Bronchial epithelial cell (primary cell): ENCODE measurements around the gene CACNA1H. TPM values are rescaled to one million over a fixed set of nuclear protein-coding genes. Genes with fewer than 3 reads are reported as not detected.
"Not testable (repeated sequence)": the region's sequence is repeated elsewhere in the genome, so short reads cannot be mapped to it uniquely, and the experiment has no call there.

Experiments used
- DNase-seq: peaks from one replicate; pipeline ENCODE4 v3.0.0-alpha.2; 2010; ENCODE audit warnings: low read depth
- FAIRE-seq: peaks from 2 replicates; lab custom pipeline; 2011; peaks lifted over from hg19 to GRCh38; lab: Jason Lieb, UNC
- H3K27me3 ChIP-seq: 2 replicates; pipeline ENCODE4 v1.5.1; 2011; ENCODE audit warnings: low read length; ENCODE audit not compliant: control insufficient read depth, insufficient read depth
- H3K36me3 ChIP-seq: 2 replicates; pipeline ENCODE4 v1.5.1; 2011; ENCODE audit warnings: low read length; ENCODE audit not compliant: control insufficient read depth, insufficient read depth
- H3K4me3 ChIP-seq: 2 replicates; pipeline ENCODE4 v1.5.1; 2011; ENCODE audit warnings: mild to moderate bottlenecking, low read depth, low read length, control low read depth
- total RNA-seq: library from RNA; depleted of rRNA; stranded (reverse); fragments of >200 nt; gene quantifications from 2 replicates; pipeline ENCODE4 v1.2.1, GENCODE V29; 2014
- TF ChIP-seq, protein P1 (sequence below): IDR thresholded peaks from 2 replicates; pipeline ENCODE4 v1.5.1; 2011; ENCODE audit warnings: mild to moderate bottlenecking, moderate library complexity, low read length, control low read depth, inconsistent platforms; ENCODE audit not compliant: insufficient read depth, severe bottlenecking

CACNA1H gene
- total RNA-seq, 1 donor from 2014 or later: not detected

DNA sequence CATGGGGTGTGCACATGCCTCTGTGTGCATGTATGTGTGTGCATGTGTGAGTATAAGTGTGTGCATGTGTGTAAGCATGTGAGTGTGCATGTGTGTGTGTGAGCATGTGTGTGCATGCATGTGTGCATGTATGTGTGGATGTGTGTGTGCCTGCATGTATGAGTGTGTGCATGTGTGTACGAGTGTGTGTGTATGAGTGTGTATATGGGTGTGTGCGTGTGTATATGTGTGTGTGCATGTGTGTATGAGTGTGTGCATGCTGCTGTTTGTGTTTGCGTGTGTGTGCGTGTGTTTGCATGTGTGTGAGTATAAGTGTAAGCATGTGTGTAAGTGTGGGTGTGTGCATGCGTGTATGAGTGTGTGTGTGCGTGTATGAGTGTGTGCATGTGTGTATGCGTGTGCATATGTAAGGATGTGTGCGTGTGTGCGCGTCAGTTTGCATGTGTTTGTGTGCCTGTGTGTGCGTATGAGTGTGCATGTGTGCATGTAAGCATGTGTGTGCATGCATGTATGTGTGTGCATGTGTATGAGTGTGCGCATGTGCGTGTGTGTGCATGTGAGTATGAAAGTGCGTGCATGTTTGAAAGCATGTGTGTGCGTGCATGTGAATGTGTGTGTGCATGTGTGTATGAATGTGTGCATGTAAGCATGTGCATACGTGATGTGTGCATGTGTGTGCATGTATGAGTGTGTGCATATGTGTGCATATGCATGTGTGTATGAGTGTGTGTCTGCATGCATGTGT, 111.6 kb downstream of the CACNA1H start:
- FAIRE-seq: peak; percentile 97
- peaks cover 6% of the 10 kb centered on the region for H3K27me3 ChIP-seq
- H3K36me3 ChIP-seq: no peaks in the 10 kb centered on the region
- TF ChIP-seq, protein P1, sequence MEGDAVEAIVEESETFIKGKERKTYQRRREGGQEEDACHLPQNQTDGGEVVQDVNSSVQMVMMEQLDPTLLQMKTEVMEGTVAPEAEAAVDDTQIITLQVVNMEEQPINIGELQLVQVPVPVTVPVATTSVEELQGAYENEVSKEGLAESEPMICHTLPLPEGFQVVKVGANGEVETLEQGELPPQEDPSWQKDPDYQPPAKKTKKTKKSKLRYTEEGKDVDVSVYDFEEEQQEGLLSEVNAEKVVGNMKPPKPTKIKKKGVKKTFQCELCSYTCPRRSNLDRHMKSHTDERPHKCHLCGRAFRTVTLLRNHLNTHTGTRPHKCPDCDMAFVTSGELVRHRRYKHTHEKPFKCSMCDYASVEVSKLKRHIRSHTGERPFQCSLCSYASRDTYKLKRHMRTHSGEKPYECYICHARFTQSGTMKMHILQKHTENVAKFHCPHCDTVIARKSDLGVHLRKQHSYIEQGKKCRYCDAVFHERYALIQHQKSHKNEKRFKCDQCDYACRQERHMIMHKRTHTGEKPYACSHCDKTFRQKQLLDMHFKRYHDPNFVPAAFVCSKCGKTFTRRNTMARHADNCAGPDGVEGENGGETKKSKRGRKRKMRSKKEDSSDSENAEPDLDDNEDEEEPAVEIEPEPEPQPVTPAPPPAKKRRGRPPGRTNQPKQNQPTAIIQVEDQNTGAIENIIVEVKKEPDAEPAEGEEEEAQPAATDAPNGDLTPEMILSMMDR: no peak
- H3K4me3 ChIP-seq: no peak overlapping the region
- no peak for DNase-seq

GRCh38 chr16:1265090-1265630, 112.3 kb downstream of the CACNA1H start:
- DNase-seq: no peak
- peaks cover 1% of the 10 kb centered on the region for H3K27me3 ChIP-seq
- no peak for FAIRE-seq

DNA sequence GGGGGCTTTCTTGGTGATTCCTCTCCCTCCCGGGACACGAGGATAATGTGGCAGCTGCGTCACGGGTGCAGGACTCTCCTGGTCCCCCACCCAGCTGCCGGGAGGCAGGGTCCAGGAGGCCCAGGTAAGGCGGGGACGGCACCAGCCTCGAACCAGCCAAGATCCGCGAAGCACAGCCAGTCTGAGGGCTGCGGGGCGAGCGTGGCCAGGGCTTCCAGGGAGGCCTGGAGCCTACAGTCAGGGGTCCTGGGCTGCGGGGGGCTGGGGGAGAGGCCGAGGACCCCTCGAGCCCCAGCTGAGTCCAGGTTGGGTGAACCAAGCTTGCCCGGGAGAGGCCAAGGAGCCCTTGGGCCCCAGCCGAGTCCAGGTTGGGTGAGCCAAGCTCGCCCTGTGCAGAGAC, 112.9 kb downstream of the CACNA1H start:
- H3K4me3 ChIP-seq: no peak overlapping the region
- TF ChIP-seq, protein P1: no peak
- no peak for FAIRE-seq
- DNase-seq: no peak
- H3K36me3 ChIP-seq: no peaks in the 10 kb centered on the region
- H3K27me3 ChIP-seq: peaks cover 1% of the 10 kb centered on the region

More at GRCh38 chr16:1265090-1265630, 112.3 kb downstream of the CACNA1H start:
- H3K36me3 ChIP-seq: no peaks in the 10 kb centered on the region
- TF ChIP-seq, protein P1: no peak
- no peak overlapping the region for H3K4me3 ChIP-seq

DNA sequence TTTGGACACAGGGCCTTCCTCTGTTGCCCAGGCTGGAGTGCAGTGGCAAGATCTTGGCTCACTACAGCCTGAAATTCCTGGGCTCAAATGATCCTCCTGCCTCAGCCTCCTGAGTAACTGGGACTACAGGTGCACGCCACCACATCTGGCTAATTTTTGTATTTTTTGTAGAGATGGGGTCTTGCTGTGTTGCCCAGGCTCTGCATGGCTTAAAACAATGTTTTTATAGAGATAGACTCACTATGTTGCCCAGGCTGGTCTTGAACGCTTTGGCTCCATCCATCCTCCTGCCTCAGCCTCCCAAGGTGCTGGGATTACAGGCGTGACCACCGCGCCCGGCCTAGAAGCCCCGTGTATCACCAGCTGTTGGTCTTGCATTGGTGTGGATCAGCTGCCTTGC, 116.5 kb downstream of the CACNA1H start:
- not testable (repeated sequence) for H3K36me3 ChIP-seq, H3K4me3 ChIP-seq, DNase-seq, H3K27me3 ChIP-seq, FAIRE-seq

- Histone ChIP-seq H3K27me3 (peaks cover 2% of the 10 kb centered on the region), H3K36me3 (no peaks in the 10 kb centered on the region), H3K4me3 (no peak overlapping the region)
- FAIRE-seq: no peak
- TF ChIP-seq, protein P1: no peak
- no peak for DNase-seq
These were observed 118.4 kb downstream of the CACNA1H start for GRCh38 chr16:1271380-1271723.

Other genes starting within 250 kb of the CACNA1H start
- 2.1 and 2.6 TPM in 2 replicates for gene LMF1, start 182.1 kb upstream of the CACNA1H start, total RNA-seq
- gene SOX8, start 171.3 kb upstream of the CACNA1H start, total RNA-seq: under 0.01 TPM in 2 replicates
- gene SSTR5, start 80.4 kb upstream of the CACNA1H start, total RNA-seq: not detected in 2 replicates
- gene C1QTNF8, start 56.9 kb upstream of the CACNA1H start, total RNA-seq: not detected in 2 replicates
- gene TPSG1, start 72.2 kb downstream of the CACNA1H start, total RNA-seq: not detected in 2 replicates
- gene TPSB2, start 77.1 kb downstream of the CACNA1H start, total RNA-seq: not detected in 2 replicates
- not detected in 2 replicates for gene TPSAB1, start 87.6 kb downstream of the CACNA1H start, total RNA-seq
- not detected in 2 replicates for gene TPSD1, start 103.0 kb downstream of the CACNA1H start, total RNA-seq
- gene UBE2I, start 156.5 kb downstream of the CACNA1H start, total RNA-seq: 34.9 and 49.8 TPM in 2 replicates
- gene BAIAP3, start 180.5 kb downstream of the CACNA1H start, total RNA-seq: 0.26 and 0.51 TPM in 2 replicates
- gene TSR3, start 198.8 kb downstream of the CACNA1H start, total RNA-seq: 84.7 and 117 TPM in 2 replicates
- gene GNPTG, start 198.8 kb downstream of the CACNA1H start, total RNA-seq: 26.9 and 30.0 TPM in 2 replicates